ENCODE results near the gene TMEM135.
"Not testable (repeated sequence)": the region's sequence is repeated elsewhere in the genome, so short reads cannot be mapped to it uniquely, and the experiment has no call there.

TMEM135 gene

GRCh38 chr11:87020764-87021365 is 16.9 kb upstream of the TMEM135 start:
- no peak for DNase-seq (ENCODE audit: low spot score)

GRCh38 chr11:87022254-87022653 is 15.5 kb upstream of the TMEM135 start:
- DNase-seq (ENCODE audit: low spot score): no peak

GRCh38 chr11:87022738-87023137 is 15.0 kb upstream of the TMEM135 start:
- DNase-seq (ENCODE audit: low spot score): no peak

DNA sequence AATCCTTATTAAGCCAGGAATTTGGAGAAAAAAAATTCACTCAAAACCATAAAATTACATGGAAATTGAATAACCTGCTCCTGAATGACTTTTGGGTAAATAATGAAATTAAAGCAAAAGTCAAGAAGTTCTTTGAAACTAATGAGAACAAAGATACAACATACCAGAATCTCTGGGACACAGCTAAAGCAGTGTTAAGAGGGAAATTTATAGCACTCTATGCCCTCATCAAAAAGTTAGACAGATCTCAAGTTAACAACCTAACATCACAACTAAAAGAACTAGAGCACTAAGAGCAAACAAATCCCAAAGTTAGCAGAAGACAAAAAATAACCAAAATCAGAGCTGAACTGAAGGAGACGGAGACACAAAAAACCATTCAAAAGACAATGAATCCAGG is 11.3 kb upstream of the TMEM135 start:
- not testable (repeated sequence) for DNase-seq (ENCODE audit: low spot score)

GRCh38 chr11:87030458-87031054 is 7.2 kb upstream of the TMEM135 start:
- no peak for DNase-seq (ENCODE audit: low spot score)

GRCh38 chr11:87031433-87032170 is 6.1 kb upstream of the TMEM135 start:
- no peak for DNase-seq (ENCODE audit: low spot score)

GRCh38 chr11:87033561-87033960 is 4.2 kb upstream of the TMEM135 start:
- DNase-seq (ENCODE audit: low spot score): no peak

DNA sequence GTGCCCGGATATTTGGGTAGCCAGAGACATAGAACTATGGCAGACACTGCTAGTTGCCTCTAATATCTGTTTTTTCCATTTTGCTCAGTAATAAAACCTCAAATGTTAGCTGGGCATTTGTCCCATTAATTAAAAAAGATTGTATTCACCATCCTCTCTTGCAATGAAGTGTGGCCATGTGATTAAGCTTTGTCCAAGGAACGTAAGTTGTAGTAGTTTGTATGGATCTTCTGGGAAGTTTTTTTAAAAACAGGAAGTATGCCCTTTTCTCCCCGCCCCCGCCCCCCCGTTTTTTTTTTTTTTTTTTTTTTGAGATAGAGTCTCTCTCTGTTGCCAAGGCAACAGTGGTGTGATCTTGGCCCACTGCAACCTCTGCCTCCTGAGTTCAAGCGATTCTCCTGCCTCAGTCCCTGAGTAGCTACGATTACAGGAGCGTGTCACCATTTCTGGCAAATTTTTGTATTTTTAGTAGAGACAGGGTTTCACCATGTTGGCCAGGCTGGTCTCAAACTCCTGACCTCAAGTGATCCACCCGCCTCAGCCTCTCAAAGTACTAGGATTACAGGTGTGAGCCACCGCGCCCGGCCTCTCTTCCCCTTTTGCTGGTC is 1.7 kb upstream of the TMEM135 start:
- DNase-seq (ENCODE audit: low spot score): no peak

GRCh38 chr11:87036756-87037449 is 831 bp upstream of the TMEM135 start:
- no peak for DNase-seq (ENCODE audit: low spot score)

DNA sequence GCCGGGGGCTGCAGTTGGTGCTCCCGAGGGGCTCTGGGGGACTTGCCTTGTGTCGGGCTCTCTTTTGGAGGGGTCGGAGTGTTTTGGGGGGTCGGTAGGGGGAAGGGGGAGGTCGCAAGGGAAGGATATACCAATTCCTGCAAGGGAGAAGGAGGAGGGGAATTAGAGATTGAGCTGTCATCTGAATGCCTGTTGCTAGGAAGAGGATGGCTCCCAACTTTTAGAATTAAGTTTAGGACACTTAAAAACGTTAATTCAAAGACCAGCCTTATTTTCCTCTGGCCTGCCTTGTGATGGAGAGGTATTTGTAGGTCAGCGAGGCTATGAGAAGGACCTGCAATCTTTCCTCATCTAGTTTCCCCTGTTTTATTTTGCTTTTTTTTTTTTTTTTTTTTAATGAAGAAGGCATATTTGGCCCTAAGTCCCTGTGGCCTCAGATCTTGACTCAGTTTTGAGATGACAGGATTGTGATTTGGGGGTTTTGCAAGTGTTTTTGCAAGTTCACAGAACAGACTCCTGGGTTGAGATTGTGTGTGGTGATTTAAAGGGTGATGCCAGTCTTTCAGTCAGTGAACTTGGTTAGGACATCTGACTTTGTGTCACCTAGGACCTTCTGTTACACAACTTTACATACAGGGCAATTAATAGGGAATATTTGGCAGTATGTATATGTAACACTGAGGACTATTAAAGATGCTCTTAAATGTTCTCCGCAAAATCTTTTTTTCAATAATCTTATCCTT is 672 bp downstream of the TMEM135 start:
- DNase-seq (ENCODE audit: low spot score): no peak

- peak; percentile 21 for DNase-seq (ENCODE audit: low spot score)
These were observed 1.6 kb downstream of the TMEM135 start for GRCh38 chr11:87039371-87039770.

- no peak for DNase-seq (ENCODE audit: low spot score)
These were observed 6.2 kb downstream of the TMEM135 start for GRCh38 chr11:87043894-87044293.

GRCh38 chr11:87046824-87047223 is 9.1 kb downstream of the TMEM135 start:
- no peak for DNase-seq (ENCODE audit: low spot score)

DNA sequence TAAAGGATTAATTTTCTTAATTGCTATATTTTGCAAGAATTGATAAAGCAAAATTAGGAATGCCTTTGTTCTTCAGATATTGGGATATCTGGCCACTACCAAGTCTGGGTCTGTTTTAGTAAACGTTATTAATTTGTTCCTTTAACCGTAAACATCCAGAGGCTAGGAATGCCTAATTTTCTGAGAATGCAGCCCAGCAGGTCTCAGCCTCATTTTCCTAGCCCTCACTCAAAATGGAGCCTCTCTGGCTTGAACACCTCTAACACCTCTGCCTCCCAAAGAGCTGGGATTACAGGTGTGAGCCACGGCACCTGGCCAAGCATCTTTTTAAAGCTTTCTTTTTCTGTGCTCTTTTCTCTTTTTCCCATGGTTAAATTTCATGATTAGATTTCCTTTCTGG is 18.4 kb downstream of the TMEM135 start:
- no peak for DNase-seq (ENCODE audit: low spot score)

- no peak for DNase-seq (ENCODE audit: low spot score)
These were observed 20.0 kb downstream of the TMEM135 start for GRCh38 chr11:87057749-87058148.

- DNase-seq (ENCODE audit: low spot score): no peak
These were observed 22.1 kb downstream of the TMEM135 start for GRCh38 chr11:87059596-87060390.

GRCh38 chr11:87061766-87062165 is 24.0 kb downstream of the TMEM135 start:
- no peak for DNase-seq (ENCODE audit: low spot score)

DNA sequence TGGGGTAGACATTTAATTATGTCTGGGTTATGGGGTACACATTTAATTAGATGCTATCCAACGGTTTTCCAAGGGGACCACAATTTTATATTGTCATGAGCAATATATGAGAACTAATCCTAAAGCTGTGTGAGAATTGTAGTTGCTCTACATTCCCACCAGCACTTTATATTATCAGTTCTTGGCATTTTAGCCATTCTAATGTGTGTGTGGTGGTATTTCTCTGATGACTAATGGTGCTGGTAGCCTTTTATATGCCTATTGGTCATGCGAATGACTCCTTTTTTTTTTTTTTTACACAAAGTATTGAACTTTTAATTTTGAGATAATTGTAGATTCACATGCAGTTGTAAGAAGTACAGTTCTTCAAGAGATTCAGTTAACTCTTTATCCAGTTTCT is 26.2 kb downstream of the TMEM135 start:
- no peak for DNase-seq (ENCODE audit: low spot score)

DNA sequence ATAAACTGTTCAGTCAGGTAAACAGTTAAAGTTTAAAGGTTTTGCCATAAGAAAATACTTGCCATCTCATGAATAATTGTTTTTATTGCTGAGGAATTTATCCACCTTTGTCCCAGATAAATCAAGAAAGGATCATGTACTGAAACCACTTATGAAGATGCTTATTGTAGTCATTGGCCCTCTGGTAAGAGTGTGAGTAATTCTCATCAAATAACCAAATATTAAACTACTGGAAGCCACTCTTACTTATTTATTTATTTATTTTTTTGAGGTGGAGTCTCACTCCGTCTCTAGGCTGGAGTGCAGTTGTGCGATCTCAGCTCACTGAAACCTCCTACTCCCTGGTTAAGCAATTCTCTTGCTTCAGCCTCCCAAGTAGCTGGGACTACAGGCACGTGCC is 35.1 kb downstream of the TMEM135 start:
- no peak for DNase-seq (ENCODE audit: low spot score)

GRCh38 chr11:87076260-87076783 is 38.6 kb downstream of the TMEM135 start:
- no peak for DNase-seq (ENCODE audit: low spot score)

All from hepatic stellate cell (primary cell).